KG1 (cell line): Measurements from ENCODE around the gene PCDHGC4.

Source experiments
- DNase-seq: peaks from one replicate; lab custom pipeline; 2025; lab: John Stamatoyannopoulos, UW

Gene PCDHGC4

DNA sequence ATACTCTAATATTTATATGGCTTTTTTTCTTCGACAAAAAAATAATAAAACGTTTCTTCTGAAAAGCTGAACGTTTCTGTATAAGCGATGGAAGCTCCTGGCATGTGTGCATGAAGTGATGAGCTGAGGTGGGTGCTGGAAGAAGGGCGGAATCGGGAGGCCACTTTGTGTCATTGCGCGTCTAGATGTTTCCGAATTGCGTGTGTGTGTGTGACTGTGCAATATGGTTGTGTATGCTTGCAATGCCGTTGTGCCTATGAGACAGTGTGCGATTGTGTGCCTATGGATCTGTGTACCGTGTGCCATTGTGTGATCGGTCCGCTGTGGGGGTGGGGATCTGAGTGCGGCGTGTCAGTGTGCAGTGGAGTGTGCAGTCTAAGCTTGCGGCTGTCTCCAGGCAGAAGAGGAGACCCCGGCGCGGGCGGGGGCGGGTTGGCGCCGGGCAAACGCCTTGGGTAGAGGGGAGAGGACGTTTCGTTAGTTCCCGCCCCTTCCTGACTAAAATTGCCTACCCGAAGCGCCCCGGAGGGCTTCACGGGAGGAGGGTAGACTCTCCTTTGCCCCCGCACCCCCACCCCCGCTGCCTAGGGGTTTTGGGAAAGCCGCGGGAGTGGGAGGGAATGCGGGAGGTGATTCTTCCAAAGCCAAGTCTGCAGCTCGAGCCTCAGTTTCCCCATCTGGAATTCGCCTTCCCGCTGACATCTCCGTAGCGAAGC, 28.2 kb downstream of the PCDHGC4 start:
- DNase-seq, result no peak

DNA sequence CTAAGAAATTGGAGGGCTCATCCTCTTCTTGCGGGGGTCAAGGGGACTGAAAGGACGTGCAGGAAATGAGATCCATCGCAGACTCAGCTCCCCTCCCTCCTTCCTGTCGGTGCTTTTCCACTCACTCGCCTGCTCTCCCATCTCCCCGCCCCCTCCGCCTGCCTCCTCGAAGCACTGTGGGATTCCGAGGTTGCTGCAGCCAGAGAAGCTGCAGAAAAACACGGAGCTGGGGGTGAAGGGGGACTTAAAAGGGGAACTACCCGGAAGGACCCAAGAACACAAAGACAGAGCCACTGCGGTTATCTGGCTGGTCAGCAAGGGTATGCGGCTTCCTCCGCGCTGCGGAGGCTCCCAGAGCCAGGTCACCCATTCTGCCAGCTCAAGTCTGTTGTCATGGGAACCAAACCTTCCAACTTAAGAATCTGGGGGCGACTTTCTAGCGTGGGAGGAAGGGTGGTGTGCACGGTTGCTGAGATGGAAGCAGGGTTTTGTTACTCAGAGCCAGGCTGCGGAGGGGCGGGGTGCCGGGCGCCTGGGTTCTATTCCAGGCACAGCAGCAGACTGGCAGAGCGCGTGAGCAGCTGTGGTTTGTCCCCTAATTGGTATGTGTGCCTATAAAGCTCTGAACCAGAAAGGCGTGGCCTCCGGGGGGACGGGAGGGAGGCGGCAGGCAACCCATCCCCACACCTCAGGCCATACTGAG, 28.9 kb downstream of the PCDHGC4 start:
- no peak for DNase-seq

DNA sequence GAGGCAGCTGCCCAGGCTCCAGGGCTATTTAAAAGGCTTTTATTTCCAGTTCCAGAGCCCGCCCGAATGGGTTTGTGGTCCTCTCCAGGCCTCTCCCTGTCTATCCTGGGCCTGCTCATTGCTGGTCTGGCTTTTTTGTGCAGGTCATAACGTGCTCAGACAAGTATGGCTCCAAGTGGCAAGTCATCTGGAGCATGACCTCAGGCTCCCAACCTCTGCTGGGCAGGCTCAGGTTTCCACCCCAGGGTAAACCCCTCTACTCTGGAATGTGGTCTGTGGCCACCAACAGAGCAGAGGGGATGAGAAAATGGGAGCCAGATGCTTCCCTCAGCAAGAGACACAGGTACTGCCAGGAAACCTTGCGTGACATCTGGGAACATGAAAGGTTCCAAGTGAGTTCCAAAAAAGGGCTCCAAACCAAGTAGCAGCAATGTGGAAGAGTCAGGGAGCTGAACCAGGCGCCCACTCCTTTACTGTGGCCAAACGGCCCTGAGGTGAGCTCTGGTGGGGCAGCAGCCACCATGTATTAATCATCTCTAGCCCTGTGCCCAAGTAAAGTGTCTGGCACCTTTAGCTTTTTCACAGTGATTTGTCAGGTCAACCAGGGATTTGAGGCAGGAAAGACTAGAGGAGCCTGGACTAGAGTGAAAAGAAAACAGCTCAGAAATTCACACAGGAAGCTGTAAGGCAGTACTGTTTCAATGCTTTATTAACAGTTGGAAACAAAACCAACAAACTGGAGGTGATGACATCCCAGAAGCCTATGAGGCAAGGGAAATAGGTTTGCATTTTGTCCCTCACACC, 29.7 kb downstream of the PCDHGC4 start:
- no peak for DNase-seq

DNA sequence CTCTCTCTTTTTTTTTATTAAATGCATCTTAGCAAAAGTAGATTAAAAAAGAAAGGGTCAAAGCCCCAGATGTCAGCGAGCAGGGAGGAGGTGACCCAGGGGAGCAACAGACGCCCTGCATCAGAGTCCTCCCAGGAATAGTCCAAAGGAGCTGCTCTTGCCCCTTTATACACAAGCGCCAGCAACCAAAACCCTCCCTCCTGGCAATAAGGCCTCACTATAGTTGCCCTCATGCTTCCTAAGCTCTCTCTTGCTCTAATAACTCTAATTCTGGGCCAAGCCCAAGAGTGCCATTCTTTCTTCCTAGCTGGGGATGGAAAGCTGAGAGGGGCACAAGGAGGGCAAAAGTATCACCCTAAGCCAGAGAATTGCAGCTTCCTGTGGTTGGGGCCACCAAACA, 30.3 kb downstream of the PCDHGC4 start:
- no peak for DNase-seq

DNA sequence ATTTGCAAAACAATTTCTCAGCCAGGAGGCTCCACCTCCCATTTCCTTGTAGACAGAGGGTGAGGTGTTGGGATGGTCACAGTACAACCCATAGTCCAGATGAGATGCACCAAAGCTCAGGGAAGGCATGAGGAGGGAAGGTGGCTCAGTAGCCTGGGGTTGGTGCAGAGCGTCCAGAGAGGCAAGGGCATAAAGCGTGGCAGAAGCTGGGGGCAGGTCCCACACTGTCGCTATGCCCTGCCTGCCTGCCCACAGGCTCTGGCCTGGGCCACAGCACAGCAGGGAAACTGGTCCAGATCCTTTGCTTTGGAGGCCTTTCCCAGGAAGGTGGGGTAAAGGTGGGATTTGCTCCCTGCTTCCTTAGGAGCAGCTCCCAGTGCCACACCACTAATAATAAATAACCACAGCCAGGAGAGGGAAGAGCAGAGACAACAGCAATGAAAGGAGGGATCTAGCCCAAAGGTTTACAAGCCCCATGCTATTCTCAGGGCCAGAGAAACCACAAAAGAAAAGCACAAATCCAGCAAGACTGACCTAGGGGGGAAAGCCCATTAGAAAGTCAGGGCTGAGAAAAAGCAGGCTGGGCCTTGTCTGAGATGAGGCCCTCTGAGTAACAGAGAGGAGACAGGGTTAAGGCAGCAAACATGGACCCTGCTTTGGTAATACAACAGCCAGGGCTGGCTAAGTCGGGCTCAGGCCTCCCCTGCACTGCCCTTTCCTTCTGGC, 31.3 kb downstream of the PCDHGC4 start:
- no peak for DNase-seq

DNA sequence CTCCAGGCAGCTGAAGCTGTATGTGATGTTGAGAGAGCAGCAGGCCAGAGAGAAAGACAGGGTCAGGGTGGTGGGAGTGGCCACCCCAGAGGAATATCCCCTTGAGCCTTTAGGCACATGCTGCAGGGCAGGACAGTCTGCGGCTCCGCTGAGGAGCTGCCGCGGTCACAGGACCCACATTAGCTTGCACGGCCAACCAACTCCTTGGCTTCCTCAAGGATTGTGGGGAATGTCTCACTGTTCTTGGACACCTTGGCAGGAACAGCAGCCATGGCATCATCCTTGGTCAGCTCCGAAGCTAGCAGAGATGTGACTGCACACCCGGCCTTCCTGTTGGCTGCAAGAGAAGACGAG, 31.8 kb downstream of the PCDHGC4 start:
- DNase-seq, result no peak

DNA sequence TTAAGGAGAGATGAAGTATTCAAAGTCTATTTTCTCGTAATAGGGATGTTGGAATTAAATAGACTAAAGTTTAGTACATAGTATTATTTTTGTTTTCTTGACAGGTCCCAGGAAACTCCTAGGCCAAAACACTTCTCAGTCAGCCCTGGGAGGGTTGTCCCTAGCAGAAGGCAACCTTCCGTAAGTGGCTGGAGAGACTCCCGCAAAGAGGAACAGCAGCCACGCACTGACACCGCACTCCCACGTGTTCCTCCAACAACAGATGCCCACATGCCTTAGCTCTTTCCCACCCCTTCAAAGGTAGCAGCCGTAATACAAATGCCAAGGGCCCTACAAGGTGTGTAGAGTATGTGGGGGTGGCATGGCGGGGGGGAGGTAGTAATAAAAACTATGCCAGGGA, 32.5 kb downstream of the PCDHGC4 start:
- no peak for DNase-seq

DNA sequence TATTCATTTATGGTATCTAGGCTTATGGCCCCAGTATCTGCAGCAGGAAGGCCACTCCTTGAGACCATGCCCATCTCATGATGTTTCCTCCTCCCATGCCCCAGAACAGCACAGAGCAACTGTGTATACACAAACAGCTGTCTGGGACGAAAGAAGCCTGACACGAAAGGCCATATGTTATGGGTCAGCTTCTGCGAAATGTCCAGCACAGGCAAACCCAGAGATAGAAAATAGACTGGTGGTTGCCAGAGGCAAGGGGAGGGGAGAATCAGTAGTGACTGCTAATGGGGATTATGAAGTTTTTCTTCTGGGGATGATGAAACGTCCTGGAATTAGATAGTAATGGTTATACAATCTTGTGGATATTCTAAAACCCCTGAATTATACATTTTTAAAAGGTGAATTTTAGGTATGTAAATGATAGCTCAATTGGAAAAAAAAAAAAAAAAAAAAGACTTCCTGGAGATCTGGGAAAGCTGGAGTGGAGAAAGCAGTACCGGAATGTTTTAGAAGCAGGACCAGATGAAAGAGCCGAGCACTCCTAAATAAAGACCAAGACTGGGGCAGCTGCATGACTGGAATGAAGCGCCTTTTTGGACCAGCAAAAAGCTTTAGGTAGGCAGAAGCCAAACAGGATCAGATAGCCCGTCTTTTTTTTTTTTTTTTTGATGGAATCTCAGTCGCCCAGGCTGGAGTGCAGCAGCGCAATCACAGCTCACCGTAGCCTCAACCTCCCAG, 33.2 kb downstream of the PCDHGC4 start:
- no peak for DNase-seq

DNA sequence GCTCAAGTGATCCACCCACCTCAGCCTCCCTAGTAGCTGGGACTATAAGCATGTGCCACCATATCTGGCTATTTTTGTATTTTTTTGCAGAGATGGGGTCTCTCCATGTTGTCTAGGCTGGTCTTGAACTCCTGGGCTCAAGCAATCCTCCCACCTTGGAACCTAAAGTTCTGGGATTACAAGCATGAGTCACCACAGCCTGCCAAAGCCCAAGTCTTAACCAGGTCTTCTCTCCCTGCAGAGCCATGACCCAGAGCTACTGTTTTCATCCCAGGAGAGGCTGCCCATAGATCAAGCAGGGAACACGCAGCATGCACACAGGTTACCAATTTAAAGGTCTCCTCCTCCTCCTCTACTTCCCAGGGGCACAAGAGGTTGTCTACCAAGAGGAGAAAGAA, 33.8 kb downstream of the PCDHGC4 start:
- no peak for DNase-seq

DNA sequence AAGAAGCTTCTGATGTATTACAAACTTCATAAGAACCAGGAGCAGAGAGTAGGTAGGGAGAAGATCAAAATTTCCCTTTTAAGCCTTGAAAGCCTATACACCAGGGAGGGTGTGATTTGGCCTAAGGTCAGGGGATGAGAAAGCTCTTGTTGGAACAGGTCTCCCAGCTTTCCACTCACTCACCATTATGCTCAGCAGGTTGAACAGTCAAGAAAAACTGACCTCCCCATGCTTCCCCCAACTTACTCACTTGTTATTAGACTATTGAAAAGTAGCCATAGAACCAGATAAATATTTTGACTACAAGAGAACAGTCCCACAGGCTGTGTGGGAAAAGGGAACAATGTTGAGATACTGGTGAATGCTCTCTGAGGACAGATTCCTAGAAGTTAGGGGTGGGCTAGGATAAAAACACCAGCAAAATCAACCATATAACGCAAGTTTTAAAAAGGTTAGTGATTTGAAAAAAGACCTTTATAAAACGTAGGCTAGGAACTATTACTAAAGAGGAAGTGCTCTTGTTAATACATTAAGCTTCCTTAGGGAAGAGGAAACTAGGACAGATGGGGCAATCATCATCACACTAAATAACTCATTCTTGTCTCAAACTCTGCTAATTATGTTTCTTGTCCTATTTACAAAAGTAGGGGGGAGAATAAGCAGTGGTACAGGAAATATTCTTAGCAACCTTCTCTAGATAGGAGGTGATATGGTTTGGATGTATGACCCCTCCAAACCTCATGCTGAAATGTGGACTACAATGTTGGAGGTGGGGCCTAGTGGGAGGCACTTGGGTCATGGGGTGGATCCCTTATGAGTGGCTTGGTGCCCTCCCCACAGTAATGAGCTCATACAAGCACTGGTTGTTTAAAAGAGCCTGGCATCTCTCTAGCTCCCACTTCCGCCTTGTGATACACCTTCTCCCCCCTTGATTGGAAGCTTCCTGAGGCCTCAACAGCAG, 35.1 kb downstream of the PCDHGC4 start:
- DNase-seq, result no peak

DNA sequence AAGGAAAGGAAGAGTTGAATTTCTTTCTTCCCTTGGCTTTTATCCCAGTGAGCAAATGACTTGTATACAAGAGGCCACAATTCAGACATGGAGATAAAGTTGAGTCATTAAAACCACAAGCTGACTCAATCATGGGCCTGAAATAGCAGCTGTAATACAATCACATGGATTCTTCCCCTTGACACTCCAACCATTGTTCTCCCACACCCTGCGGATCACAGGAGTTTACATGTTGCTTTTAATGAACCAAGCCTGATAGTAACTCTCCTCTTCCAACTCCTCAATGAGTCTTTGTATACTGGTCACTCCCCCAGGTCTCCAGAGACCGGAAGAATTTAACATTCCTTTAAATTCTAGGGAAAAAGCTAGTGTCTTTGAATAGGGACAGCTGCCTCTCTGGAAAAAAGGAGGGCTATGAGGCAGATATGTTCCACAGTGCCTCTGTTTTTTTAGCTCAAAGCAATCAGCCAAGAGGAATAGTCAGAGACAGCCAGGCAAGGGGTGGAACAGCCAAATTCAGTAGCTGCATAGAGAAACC, 36.5 kb downstream of the PCDHGC4 start:
- no peak for DNase-seq

DNA sequence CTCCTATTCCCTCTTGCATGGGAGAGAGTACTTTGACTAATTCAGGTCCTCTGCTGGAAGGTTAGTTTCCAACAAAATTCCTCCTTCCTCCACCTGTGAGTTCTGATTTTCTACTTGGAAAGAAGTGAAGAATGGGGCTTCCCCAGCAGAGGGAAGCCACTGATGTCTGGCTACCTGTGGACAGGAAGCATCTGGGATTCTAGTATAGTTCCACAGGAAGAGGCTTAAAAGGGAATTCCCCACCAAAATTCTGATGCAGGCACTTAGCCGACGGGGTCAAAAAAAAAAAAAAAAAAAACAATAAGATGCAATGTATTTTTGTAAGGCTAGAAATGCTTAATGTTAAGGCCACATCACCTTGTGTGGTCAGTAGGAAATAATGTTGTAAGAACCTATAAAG, 37.5 kb downstream of the PCDHGC4 start:
- no peak for DNase-seq

DNA sequence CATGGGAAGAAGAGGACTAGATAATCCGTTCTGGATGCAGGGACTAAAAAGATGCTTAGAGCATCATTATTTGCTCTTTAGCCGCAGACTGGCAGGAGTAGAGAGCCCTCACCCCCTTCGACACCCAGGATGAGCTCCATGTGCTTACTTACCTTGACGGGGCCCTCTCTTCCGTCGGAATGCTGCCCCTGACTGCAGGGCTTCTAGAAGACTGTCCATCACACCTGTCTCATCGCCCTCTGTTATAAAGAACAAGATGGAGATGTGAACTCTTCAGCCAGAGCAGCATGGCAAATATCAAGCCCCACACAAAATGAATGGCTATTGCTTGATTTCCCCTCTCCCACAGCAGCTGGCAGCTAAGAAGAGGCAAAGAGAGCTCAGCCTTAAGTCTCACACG, 39.2 kb downstream of the PCDHGC4 start:
- DNase-seq, result no peak

DNA sequence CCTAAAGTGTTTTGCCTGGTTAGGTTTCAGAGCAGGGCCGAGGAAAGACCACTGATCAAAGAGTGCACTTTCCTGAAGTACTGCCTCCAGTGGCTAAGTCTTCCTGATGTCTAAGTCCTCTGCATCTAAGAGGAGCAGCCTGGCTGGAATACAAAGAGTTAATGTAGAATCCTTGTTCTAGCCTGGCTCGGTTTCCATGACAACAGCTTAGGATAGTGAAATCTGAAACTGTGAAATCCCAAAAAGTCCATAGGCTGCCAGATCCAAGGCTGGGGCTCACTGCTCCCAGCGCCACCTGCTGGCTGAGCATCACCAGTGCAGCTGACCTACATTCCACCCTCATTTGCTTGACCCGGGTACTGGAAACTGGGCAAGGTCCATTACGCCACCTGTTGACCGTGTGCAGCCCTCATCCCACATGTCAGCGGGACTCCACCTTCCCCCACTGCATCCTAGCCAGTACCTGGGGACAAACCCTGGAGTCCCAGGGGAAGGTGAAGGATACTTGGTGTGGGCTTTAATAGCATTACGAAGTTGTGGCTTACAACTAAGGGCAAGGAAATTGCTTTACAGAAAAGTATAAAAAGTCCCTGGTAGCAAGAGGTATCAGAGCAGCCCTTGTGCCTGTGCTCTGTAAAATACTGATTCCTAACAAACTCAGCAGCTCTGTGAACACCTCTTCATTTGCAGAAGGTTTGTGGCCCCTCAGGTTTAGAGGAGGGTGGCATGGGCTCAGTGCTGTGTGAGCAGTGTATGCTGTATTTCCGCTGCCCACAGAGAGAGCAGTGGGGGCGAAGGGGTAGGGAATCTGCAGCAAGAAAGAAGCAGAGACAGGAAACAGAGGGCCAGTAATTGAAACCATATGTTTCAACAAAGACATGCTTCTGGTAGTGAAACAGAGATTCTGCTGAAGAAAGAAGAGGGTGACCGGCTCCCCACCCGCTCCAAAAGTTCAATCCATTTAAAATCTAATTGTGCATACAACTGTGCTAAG, 40.1 kb downstream of the PCDHGC4 start:
- DNase-seq, result no peak

DNA sequence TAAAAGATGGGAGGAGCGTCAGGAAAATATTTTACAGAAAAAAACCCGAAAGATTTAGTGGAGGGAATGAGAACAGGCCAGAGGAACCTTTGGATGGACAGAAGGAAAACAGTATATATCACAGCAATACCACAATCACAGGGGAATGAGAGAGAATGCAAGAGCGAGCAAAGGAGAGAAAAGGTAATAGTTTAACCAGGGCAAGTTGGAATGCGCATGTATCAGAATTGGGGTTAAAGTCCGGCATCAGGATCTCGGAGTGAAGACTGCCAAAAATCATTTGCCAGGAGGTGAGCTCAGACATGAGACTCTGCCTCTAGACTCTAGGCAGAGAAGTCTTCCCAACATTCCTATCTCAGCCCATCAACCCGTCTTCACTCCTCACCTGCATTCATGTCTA, 40.8 kb downstream of the PCDHGC4 start:
- no peak for DNase-seq

DNA sequence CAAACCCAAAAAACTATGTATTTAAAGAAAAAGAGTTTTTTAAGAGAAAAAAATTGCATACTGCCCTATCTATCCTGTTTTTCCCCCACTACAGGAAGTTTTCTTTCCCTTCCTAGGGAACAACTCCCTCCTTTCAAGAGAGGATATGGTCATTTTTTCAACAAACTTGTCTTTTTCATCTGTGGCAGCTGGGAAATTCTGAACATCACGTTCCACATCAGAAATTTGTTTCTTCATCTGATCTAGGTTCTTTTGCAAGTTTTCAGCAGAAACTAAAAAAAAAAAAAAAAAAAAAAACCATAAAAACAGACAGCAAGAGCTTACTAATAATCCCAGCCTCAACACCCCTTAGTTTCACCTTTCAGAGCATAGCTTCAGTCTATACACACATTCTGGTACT, 42.6 kb downstream of the PCDHGC4 start:
- DNase-seq, result no peak

DNA sequence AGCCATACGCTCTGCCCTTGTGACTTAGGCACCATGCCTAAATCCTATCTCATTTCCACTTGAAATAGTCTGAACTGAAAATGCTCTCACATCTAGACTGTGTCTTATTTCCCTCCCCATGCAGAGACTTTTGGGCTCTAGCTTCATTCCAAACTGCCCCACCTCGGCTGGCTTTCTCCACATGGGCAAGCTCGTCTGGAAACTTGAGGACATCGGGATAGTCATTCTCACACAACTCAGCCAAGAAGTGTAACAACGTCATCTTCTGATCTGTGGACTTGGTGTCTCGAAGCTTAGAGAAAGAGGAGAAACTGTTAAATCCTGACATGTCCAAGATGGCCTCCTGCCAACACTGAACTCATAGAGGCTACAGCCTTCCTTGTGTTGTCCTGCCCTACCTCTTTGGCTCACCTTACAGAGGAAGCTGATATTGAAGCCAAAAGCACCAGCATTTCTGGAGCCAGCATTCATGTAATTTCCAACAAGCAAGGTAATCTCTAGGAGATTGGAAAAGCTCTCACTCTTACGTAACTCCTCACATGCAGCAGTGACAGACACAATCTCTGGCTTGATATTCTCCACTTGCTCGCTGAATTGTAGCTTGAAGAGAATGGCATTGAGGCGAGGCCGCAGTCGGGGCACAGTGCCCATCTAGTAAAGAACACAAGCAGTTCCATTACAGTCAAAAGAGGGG, 43.6 kb downstream of the PCDHGC4 start:
- DNase-seq, result no peak

DNA sequence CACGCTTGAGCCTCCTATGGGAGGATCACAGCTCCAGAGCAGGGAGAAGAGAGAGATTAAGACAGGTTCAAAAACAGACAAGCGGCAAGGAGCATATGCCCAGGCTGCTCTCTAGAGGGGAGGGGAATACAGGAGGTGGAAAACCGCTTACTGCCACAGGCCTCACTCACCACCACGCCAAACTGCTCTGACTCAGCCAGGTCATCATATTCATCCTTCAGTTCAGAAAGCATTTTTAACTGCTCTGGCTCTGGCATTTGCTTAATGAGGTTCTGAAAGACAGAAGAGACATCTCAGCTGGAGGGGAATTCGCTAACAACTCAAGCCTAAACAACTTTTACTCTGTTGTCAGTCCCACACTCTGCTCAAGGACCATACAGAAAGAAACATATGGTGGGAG, 44.2 kb downstream of the PCDHGC4 start:
- DNase-seq, result no peak
